Sigmoid colon (tissue), 7 donors: Measurements from ENCODE around the gene GNGT1. TPM values are rescaled to one million over a fixed set of nuclear protein-coding genes. Genes with fewer than 3 reads are reported as not detected.
"Not testable (repeated sequence)": the region's sequence is repeated elsewhere in the genome, so short reads cannot be mapped to it uniquely, and the experiment has no call there.

Source experiments
- DNase-seq: peaks from one replicate; pipeline ENCODE4 v3.0.0-alpha.2; 2019
- H3K27ac ChIP-seq, 4 donors: fragments of 200-600 bp; sonication (generic); one replicate each; pipeline ENCODE4 v1.5.1; 2016 to 2019; ENCODE audit warnings: mild to moderate bottlenecking in 1 of 4
- H3K27me3 ChIP-seq, 3 donors: fragments of 200-600 bp; sonication (generic); one replicate each; pipeline ENCODE4 v1.5.1; 2019; ENCODE audit warnings: mild to moderate bottlenecking in 1 of 3
- H3K36me3 ChIP-seq, 4 donors: fragments of 200-600 bp; sonication (generic); one replicate each; pipeline ENCODE4 v1.5.1; 2016 to 2019
- H3K4me1 ChIP-seq, 4 donors: fragments of 200-600 bp; sonication (generic); one replicate each; pipeline ENCODE4 v1.5.1; 2017 to 2019
- H3K4me3 ChIP-seq, 4 donors: fragments of 200-600 bp; sonication (generic); one replicate each; pipeline ENCODE4 v1.5.1; 2017 to 2019; ENCODE audit warnings: mild to moderate bottlenecking in 2 of 4, moderate library complexity in 1 of 4
- H3K9me3 ChIP-seq, 4 donors: fragments of 200-600 bp in 3 of 4; sonication (generic) in 3 of 4; one replicate each; pipeline versions ENCODE4 v1.5.1 to v1.6.1; 2013 to 2019
- CTCF ChIP-seq, 4 experiments: fragments of 450-650 bp in 3 of 4; fragments of 200-600 bp in 1 of 4; IDR thresholded peaks; one replicate each; pipeline ENCODE4 v1.5.1; 2016 to 2019; ENCODE audit warnings: antibody characterized with exemption in 4 of 4, mild to moderate bottlenecking in 3 of 4, moderate library complexity in 2 of 4
- EP300 ChIP-seq, 4 donors: sonication (generic); formaldehyde crosslinking; IDR thresholded peaks; one replicate each; pipeline ENCODE4 v1.6.1; 2017; ENCODE audit warnings: antibody characterized with exemption in 4 of 4
- POLR2A ChIP-seq, 2 donors: fragments of 450-650 bp; IDR thresholded peaks; one replicate each; pipeline ENCODE4 v1.6.1; 2016; ENCODE audit warnings: antibody characterized with exemption in 2 of 2, mild to moderate bottlenecking in 2 of 2, moderate library complexity in 2 of 2
- POLR2AphosphoS5 ChIP-seq, 4 donors: sonication (generic); formaldehyde crosslinking; IDR thresholded peaks; one replicate each; pipeline ENCODE4 v1.6.1; 2017; ENCODE audit warnings: antibody characterized with exemption in 4 of 4
- WGBS, 2 donors: extraction: QIAGEN DNeasy Blood & Tissue Kit; methylation state at CpG; one replicate each; pipeline ENCODE4 v1.1.7; 2013; 5-methylcytosine and 5-hydroxymethylcytosine counted together
- intact Hi-C: fragments of 100-400 bp; cut with DNase I; formaldehyde crosslinking; loops from one replicate; pipeline ENCODE4 v1.15.1; 2023
- polyA plus RNA-seq, 3 donors: library from polyadenylated mRNA; stranded (reverse); fragments of 200-250 nt; gene quantifications; one replicate each; pipeline ENCODE4 v1.2.3, GENCODE V29; 2013
- total RNA-seq, 4 donors: library from RNA; depleted of rRNA; stranded (reverse); fragments of >200 nt; gene quantifications; one replicate each; pipeline ENCODE4 v1.1.0, GENCODE V29; 2016
- donor health status: healthy with polysubstance abuse.
- donor health status: Bipolar disorder and iron deficiency.
- donor health status: healthy.

GNGT1 gene
- total and polyA plus RNA-seq, 7 donors = not detected

- not testable (repeated sequence) for H3K4me3 ChIP-seq, H3K9me3 ChIP-seq, H3K27me3 ChIP-seq, H3K36me3 ChIP-seq, DNase-seq
- intact Hi-C loops = loop anchor here (10.0 kb wide), 1 partner anchor 478 kb away; the partner anchor contains the start of gene COL1A2
- WGBS, 2 donors = 52 to 75% methylated on average over 4 of the region's 4 CpGs
- Histone ChIP-seq H3K4me1 (peaks cover 0 to 18% (median 13%) of the 10 kb centered on the region in 4 donors), H3K27ac (peak overlapping the region in 2 of 4 donors; percentile 68 to 80)
Measured at GRCh38 chr7:93916315-93916714, 9.9 kb downstream of the GNGT1 start.

- Histone ChIP-seq H3K36me3 (no peaks in the 10 kb centered on the region), H3K4me3 (peak overlapping the region in 3 of 4 donors; percentile 62 to 74 (median 64)), H3K4me1 (peaks cover 0 to 40% (median 16%) of the 10 kb centered on the region in 4 donors), H3K27ac (peak overlapping the region; percentile 85 to 92 (median 88)), H3K27me3 (no peaks in the 10 kb centered on the region), H3K9me3 (no peaks in the 10 kb centered on the region)
- DNase-seq = no peak
- intact Hi-C loops = loop anchor here (5.0 kb wide), 1 partner anchor 82 kb away; the partner anchor contains the start of gene BET1
- no peak for TF ChIP-seq POLR2AphosphoS5 (IDR thresholded peaks at IDR 0.05)
- TF ChIP-seq EP300 (IDR thresholded peaks at IDR 0.05) = no peak
- TF ChIP-seq CTCF (IDR thresholded peaks at IDR 0.05) = no peak
- TF ChIP-seq POLR2A (IDR thresholded peaks at IDR 0.05) = no peak
- WGBS, 2 donors = 72 to 79% methylated on average over 6 of the region's 6 CpGs
Measured at GRCh38 chr7:93920496-93921182, 14.3 kb downstream of the GNGT1 start.

GRCh38 chr7:93921186-93921585 is 14.8 kb downstream of the GNGT1 start:
- H3K4me1 ChIP-seq = peaks cover 0 to 45% (median 16%) of the 10 kb centered on the region in 4 donors
- H3K36me3 ChIP-seq = peaks cover 0 to 2% (median 0%) of the 10 kb centered on the region in 4 donors
- peak overlapping the region; percentile 49 to 74 (median 63) for H3K4me3 ChIP-seq
- peak overlapping the region; percentile 85 to 92 (median 88) for H3K27ac ChIP-seq
- H3K9me3 ChIP-seq = no peaks in the 10 kb centered on the region
- intact Hi-C loops = loop anchor here (5.0 kb wide), 1 partner anchor 81 kb away; the partner anchor contains the start of gene BET1
- DNase-seq = no peak
- WGBS, 2 donors = 58 to 72% methylated on average over 8 of the region's 8 CpGs
- no peaks in the 10 kb centered on the region for H3K27me3 ChIP-seq
- TF ChIP-seq EP300 (IDR thresholded peaks at IDR 0.05) (no peak), POLR2AphosphoS5 (IDR thresholded peaks at IDR 0.05) (no peak)

- no peaks in the 10 kb centered on the region for H3K27me3 ChIP-seq
- TF ChIP-seq CTCF (IDR thresholded peaks at IDR 0.05) (no peak), POLR2A (IDR thresholded peaks at IDR 0.05) (peak in 1 of 2 donors; percentile 19), EP300 (IDR thresholded peaks at IDR 0.05) (no peak), POLR2AphosphoS5 (IDR thresholded peaks at IDR 0.05) (peak; percentile 19 to 73 (median 48))
- intact Hi-C loops = loop anchor here (5.0 kb wide), 1 partner anchor 80 kb away; the partner anchor contains the start of gene BET1
- H3K4me1 ChIP-seq = peaks cover 0 to 48% (median 16%) of the 10 kb centered on the region in 4 donors
- H3K36me3 ChIP-seq = peaks cover 0 to 5% (median 0%) of the 10 kb centered on the region in 4 donors
- peak; percentile 91 for DNase-seq
- no peaks in the 10 kb centered on the region for H3K9me3 ChIP-seq
- H3K27ac ChIP-seq = peak within 1 kb of the TSS; percentile 85 to 92 (median 88)
- H3K4me3 ChIP-seq = peak within 1 kb of the TSS; percentile 49 to 74 (median 63)
- WGBS, 2 donors = 3% methylated on average over 39 of the region's 39 CpGs
Measured at GRCh38 chr7:93921607-93922566, 15.5 kb downstream of the GNGT1 start, which contains the start of gene GNG11. GNG11 (plus strand) TSS chr7:93921735; CDS start chr7:93922138, 403 bp downstream.

- no peak for TF ChIP-seq EP300 (IDR thresholded peaks at IDR 0.05)
- no peak for TF ChIP-seq POLR2A (IDR thresholded peaks at IDR 0.05)
- peak in 1 of 4 donors; percentile 16 for TF ChIP-seq POLR2AphosphoS5 (IDR thresholded peaks at IDR 0.05)
- TF ChIP-seq CTCF (IDR thresholded peaks at IDR 0.05) = no peak
- intact Hi-C loops = loop anchor here (5.0 kb wide), 1 partner anchor 79 kb away; the partner anchor contains the start of gene BET1
- peak overlapping the region; percentile 85 to 92 (median 88) for H3K27ac ChIP-seq
Measured at GRCh38 chr7:93923296-93923695, 16.9 kb downstream of the GNGT1 start.

More at GRCh38 chr7:93923296-93923695, 16.9 kb downstream of the GNGT1 start:
- Histone ChIP-seq H3K9me3 (no peaks in the 10 kb centered on the region), H3K4me3 (peak overlapping the region; percentile 49 to 74 (median 63)), H3K27me3 (no peaks in the 10 kb centered on the region), H3K4me1 (peaks cover 0 to 61% (median 23%) of the 10 kb centered on the region in 4 donors), H3K36me3 (peaks cover 0 to 5% (median 0%) of the 10 kb centered on the region in 4 donors)
- DNase-seq = no peak
- WGBS, 2 donors = 43 to 70% methylated on average over 6 of the region's 6 CpGs
